Iris pigment epithelial cell (primary cell): ENCODE measurements around the gene OR51A7.
"Not testable (repeated sequence)": the region's sequence is repeated elsewhere in the genome, so short reads cannot be mapped to it uniquely, and the experiment has no call there.

Experiments used
- DNase-seq: peaks from one replicate; pipeline ENCODE4 v3.0.0-alpha.2; 2011; ENCODE audit warnings: low read depth

Gene OR51A7

GRCh38 chr11:4955613-4956012 is 52.0 kb downstream of the OR51A7 start, which contains the start of gene OR51A2:
Gene OR51A2 (minus strand): TSS chr11:4955713. CDS start chr11:4955713, 0 bp downstream.
- DNase-seq, result not testable (repeated sequence)

- no peak for DNase-seq
Measured at GRCh38 chr11:4957396-4957795, 53.8 kb downstream of the OR51A7 start.
